ENCODE results near the gene UBTFL1. TPM values are rescaled to one million over a fixed set of nuclear protein-coding genes. Genes with fewer than 3 reads are reported as not detected.

Gene UBTFL1
- total RNA-seq, 1 donor from 2014 or later, result not detected

Other genes starting within 250 kb of the UBTFL1 start
- not detected for gene TRIM64B, start 207.5 kb upstream of the UBTFL1 start, total RNA-seq
- not detected for gene TRIM49D1, start 163.7 kb upstream of the UBTFL1 start, total RNA-seq
- gene TRIM49D2, start 161.9 kb upstream of the UBTFL1 start, total RNA-seq, result not detected
- not detected for gene TRIM64, start 119.9 kb upstream of the UBTFL1 start, total RNA-seq
- not detected for gene TRIM49C, start 54.8 kb upstream of the UBTFL1 start, total RNA-seq
- 1.8 TPM for gene NAALAD2, start 48.7 kb downstream of the UBTFL1 start, total RNA-seq
- 37.9 TPM for gene CHORDC1, start 137.1 kb downstream of the UBTFL1 start, total RNA-seq